Measurements from ENCODE around the gene ANKLE2. TPM values are rescaled to one million over a fixed set of nuclear protein-coding genes. Genes with fewer than 3 reads are reported as not detected.
"Not testable (repeated sequence)": the region's sequence is repeated elsewhere in the genome, so short reads cannot be mapped to it uniquely, and the experiment has no call there.

The ANKLE2 gene
- 37.5 TPM for polyA plus RNA-seq (2013, experiment 1 of 2)
- polyA plus RNA-seq (2013, experiment 2 of 2) = 34.0 TPM

DNA sequence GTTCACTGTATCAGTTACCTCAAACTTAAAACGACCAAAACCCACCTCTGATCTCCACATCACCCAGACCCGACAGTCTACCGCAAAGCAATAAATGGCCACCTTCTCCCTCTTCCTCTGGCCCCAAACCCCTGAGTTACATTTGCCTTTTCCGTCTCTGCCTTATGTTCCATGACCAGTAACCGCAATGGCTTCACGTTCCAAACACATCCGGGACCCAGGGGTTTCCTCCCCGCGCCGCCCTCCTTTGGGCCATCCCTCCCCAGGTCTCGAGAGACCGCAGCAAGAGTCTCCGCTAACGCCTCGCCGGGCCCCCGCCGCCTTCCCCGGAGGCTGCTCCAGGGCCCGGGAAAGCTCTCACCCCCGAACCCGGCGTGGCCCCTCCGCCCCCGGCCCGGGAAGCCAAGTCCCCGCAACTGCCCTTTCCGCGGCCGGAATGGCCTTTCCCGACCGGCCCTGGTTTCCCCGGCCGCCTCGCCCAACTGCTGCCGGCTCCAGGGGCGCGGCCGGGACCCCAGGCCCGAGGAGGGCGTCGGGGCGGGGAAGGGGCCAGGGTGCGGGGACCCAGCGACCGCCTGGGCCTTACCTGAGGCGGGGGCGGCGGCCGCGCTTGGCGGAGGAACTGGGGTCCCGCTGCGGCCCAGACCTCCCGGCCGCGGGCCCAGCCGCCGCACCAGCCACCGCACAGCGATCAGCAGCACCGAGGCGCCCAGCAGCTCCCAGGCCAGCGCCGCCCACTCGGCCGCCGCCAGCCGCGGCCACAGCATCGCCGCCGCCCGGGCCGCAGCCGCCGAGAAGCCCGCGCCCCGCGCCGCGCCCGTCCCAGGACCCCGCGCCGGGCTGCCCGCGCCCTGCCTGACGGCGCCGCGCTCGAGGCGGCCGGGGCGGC, at the start of gene ANKLE2:
ANKLE2 (minus strand) TSS at position 801 of the 889 bp plus-strand sequence; CDS start at position 767, 34 bp downstream.
- Histone ChIP-seq H3K27me3 (ENCODE audit: insufficient read depth, low read length) (no peaks in the 10 kb centered on the region), H3K9ac (ENCODE audit: low read depth, low read length) (peak within 1 kb of the TSS; percentile 92), H3K4me3 (ENCODE audit: low read length) (peak within 1 kb of the TSS; percentile 94), H3K36me3 (ENCODE audit: insufficient read depth, low read length) (peaks cover 21% of the 10 kb centered on the region), H3K9me3 (ENCODE audit: insufficient read depth, low read depth, low read length) (no peaks in the 10 kb centered on the region), H3K27ac (ENCODE audit: low read depth, low read length) (peak within 1 kb of the TSS; percentile 96), H3K4me1 (ENCODE audit: insufficient read depth, low read length) (peaks cover 4% of the 10 kb centered on the region; the same call in 1 of the 2 replicates)
- WGBS = under 1% methylated on average over 97 of the region's 97 CpGs

DNA sequence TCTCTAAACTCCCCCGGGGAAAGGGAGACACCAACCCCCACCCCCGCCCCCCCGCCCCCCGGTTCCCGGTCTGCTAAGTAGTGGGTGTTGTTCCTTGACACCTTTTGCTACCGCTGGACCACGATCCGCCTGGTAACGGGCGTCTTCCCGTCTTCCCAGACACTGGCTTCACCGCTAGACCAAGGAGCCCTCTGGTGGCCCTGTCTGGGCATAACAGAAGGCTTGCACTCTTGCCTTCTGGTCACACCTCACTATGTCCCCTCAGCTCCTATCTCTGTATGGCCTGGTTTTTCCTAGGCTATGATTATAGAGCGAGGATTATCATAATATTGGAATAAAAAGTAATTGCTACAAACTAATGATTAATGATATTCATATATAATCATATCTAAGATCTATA, 47.8 kb upstream of the ANKLE2 start:
- not testable (repeated sequence) for H3K9ac ChIP-seq (ENCODE audit: low read depth, low read length); H3K4me1 ChIP-seq (ENCODE audit: insufficient read depth, low read length); H3K9me3 ChIP-seq (ENCODE audit: insufficient read depth, low read depth, low read length); H3K27me3 ChIP-seq (ENCODE audit: insufficient read depth, low read length); H3K27ac ChIP-seq (ENCODE audit: low read depth, low read length); H3K4me3 ChIP-seq (ENCODE audit: low read length)
- 86% methylated on average over 10 of the region's 13 CpGs for WGBS
- peaks cover 71% of the 10 kb centered on the region for H3K36me3 ChIP-seq (ENCODE audit: insufficient read depth, low read length)

DNA sequence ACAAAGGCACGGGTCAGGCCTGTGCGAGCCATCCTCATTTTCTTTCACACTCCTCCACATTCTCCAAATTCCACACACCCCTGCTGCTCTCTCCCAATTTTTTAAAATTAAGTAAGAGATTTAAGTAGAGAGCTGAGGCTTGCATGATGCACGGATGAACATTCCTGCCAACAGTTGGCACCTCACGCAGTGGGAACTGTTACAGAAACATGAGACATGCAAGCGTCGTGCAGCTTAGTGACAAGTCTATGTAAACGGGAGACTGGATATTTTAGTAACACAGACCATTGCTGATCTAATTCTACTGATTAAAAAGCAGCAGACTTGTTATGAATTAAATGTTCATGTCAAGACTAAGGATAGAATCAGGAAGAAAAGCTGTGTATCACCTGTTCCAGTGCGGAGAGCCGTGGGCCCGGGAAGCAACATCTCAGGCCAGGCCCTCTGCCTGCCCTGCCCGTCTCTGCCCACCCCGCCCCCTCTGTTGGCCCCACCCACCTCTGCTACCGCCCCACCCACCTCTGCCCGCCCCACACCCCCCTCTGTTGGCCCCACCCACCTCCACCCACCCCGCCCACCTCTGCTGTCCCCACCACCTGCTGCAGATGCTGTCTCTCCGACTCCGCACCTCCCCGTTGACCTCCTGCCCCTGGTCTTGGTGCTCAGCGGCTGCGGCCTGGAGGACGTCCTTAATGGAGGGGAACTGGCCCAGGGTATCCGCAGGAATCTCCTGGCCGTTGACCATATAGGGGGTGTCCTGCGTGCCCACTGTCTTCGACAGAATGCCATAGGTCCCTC, 45.9 kb upstream of the ANKLE2 start:
- H3K4me1 ChIP-seq (ENCODE audit: insufficient read depth, low read length) = no peaks in the 10 kb centered on the region
- 0 out of 2 replicates have a peak, but pooled peaks cover 2% of the 10 kb centered on the region for H3K9me3 ChIP-seq (ENCODE audit: insufficient read depth, low read depth, low read length)
- H3K27me3 ChIP-seq (ENCODE audit: insufficient read depth, low read length) = no peaks in the 10 kb centered on the region
- peaks cover 70% of the 10 kb centered on the region for H3K36me3 ChIP-seq (ENCODE audit: insufficient read depth, low read length)
- WGBS = 90% methylated on average over 22 of the region's 25 CpGs
- H3K27ac ChIP-seq (ENCODE audit: low read depth, low read length) = no peak overlapping the region
- H3K9ac ChIP-seq (ENCODE audit: low read depth, low read length) = no peak overlapping the region
- no peak overlapping the region for H3K4me3 ChIP-seq (ENCODE audit: low read length)

DNA sequence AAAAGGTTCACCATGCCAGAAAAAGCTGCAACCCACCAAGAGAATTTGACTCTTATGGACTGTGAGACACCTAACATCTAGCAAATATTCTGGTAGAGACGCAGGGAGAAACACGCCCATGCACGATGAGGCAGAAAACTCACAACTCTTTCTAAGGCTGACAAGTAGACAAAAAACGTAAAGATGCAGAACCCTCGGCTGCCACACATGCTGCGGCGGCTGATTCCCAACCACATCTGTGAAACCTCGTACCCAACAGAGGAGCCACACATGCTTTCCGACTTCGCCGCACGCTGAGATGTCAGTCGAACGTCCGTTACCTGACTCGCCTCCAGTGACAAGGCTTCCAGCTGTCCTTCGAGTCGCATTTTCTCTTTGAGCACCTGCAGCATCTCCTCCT, 45.2 kb upstream of the ANKLE2 start:
- H3K9me3 ChIP-seq (ENCODE audit: insufficient read depth, low read depth, low read length) = 0 out of 2 replicates have a peak, but pooled peaks cover 2% of the 10 kb centered on the region
- H3K27me3 ChIP-seq (ENCODE audit: insufficient read depth, low read length) = no peaks in the 10 kb centered on the region
- WGBS = 96% methylated on average over 18 of the region's 18 CpGs
- no peaks in the 10 kb centered on the region for H3K4me1 ChIP-seq (ENCODE audit: insufficient read depth, low read length)
- H3K27ac ChIP-seq (ENCODE audit: low read depth, low read length) = no peak overlapping the region
- peaks cover 70% of the 10 kb centered on the region for H3K36me3 ChIP-seq (ENCODE audit: insufficient read depth, low read length)
- H3K4me3 ChIP-seq (ENCODE audit: low read length) = no peak overlapping the region
- no peak overlapping the region for H3K9ac ChIP-seq (ENCODE audit: low read depth, low read length)

DNA sequence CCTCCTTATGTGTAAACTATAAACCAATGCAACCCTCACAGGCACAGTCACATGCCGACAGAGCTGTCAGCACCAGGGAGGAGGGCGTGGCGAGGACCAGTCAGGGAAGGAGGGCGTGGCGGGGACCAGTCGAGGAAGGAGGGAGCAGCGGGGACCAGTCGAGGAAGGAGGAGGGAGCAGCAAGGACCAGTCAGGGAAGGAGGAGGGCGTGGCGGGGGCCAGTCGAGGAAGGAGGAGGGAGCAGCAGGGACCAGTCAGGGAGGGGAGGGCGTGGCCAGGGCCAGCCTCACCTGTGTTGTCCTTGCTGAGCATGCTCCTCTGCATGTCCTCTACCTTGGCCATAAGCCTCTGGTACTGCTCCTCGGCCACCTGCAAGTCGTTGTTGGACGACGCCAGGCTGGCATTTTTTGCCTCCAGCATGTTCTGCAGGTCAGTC, 42.8 kb upstream of the ANKLE2 start:
- no peaks in the 10 kb centered on the region for H3K27me3 ChIP-seq (ENCODE audit: insufficient read depth, low read length)
- WGBS = 84% methylated on average over 16 of the region's 16 CpGs
- no peak overlapping the region for H3K4me3 ChIP-seq (ENCODE audit: low read length)
- no peak overlapping the region for H3K27ac ChIP-seq (ENCODE audit: low read depth, low read length)
- no peaks in the 10 kb centered on the region for H3K4me1 ChIP-seq (ENCODE audit: insufficient read depth, low read length)
- peaks cover 81% of the 10 kb centered on the region for H3K36me3 ChIP-seq (ENCODE audit: insufficient read depth, low read length)
- H3K9me3 ChIP-seq (ENCODE audit: insufficient read depth, low read depth, low read length) = no peaks in the 10 kb centered on the region
- H3K9ac ChIP-seq (ENCODE audit: low read depth, low read length) = no peak overlapping the region

DNA sequence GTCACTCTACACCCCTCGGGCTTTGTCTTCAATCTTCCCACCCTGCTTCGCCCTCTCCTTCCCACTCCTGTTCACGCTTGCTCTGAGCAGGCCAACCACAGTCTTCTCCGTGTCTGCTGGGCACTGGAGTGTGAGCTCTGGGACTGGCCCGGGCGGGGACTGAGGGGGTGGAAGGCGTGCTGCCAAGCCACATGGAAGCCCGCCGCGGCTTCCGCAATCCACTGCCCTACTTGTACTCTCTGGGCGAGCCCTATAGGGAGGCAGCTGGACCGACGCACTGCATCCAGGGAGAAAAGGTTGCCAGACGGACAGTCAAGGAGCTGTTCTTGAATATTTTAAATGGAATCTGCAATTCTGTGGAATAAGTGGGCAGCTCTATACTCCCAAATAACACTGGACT, 42.3 kb upstream of the ANKLE2 start:
- Histone ChIP-seq H3K27me3 (ENCODE audit: insufficient read depth, low read length) (no peaks in the 10 kb centered on the region), H3K9ac (ENCODE audit: low read depth, low read length) (no peak overlapping the region), H3K9me3 (ENCODE audit: insufficient read depth, low read depth, low read length) (no peaks in the 10 kb centered on the region), H3K36me3 (ENCODE audit: insufficient read depth, low read length) (peaks cover 86% of the 10 kb centered on the region), H3K4me1 (ENCODE audit: insufficient read depth, low read length) (no peaks in the 10 kb centered on the region), H3K27ac (ENCODE audit: low read depth, low read length) (no peak overlapping the region), H3K4me3 (ENCODE audit: low read length) (no peak overlapping the region)
- WGBS = 96% methylated on average over 15 of the region's 15 CpGs

DNA sequence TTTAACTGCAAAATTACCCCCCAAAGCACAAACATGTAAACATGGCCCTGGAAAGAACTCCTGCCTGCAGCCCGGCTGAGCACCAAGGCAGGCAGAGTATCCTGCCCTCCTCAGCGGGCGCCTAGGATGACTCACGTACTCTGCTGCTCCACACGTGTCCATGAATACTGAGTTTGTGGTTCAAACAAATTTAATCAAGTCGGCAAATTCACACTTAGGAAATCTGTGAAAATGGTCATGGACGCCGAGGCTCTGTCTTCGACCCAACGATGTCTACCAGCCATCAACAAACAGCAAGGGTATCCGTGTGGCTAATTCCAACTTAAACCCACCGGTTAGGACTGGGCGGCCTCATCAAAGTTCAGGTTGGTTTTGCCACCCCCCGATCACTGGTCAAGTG, 41.5 kb upstream of the ANKLE2 start:
- Histone ChIP-seq H3K27ac (ENCODE audit: low read depth, low read length) (no peak overlapping the region), H3K9me3 (ENCODE audit: insufficient read depth, low read depth, low read length) (no peaks in the 10 kb centered on the region), H3K4me3 (ENCODE audit: low read length) (no peak overlapping the region), H3K4me1 (ENCODE audit: insufficient read depth, low read length) (no peaks in the 10 kb centered on the region), H3K9ac (ENCODE audit: low read depth, low read length) (no peak overlapping the region), H3K36me3 (ENCODE audit: insufficient read depth, low read length) (peaks cover 87% of the 10 kb centered on the region), H3K27me3 (ENCODE audit: insufficient read depth, low read length) (no peaks in the 10 kb centered on the region)
- 96% methylated on average over 14 of the region's 14 CpGs for WGBS

DNA sequence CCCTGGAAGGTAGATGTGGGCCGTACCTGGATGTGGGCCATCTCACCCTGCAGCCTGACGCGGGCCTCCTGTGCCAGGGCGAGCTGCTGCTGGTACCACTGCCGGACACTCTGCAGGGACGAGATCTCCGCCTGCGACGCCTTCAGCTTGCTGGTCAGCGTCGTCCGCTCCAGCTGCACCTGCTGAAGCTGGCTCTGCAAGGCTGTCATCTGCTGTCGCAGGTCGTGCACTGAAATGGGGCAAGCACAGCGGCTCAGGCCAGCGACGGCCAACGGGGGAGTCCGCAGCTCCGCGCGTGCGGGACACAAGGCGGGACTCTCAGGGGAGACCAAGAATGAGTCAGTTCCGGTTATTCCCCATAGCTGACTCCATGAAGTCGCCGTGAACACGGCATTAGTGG, 40.1 kb upstream of the ANKLE2 start:
- Histone ChIP-seq H3K36me3 (ENCODE audit: insufficient read depth, low read length) (peaks cover 87% of the 10 kb centered on the region), H3K9ac (ENCODE audit: low read depth, low read length) (no peak overlapping the region), H3K9me3 (ENCODE audit: insufficient read depth, low read depth, low read length) (no peaks in the 10 kb centered on the region), H3K27ac (ENCODE audit: low read depth, low read length) (no peak overlapping the region), H3K4me3 (ENCODE audit: low read length) (no peak overlapping the region), H3K27me3 (ENCODE audit: insufficient read depth, low read length) (no peaks in the 10 kb centered on the region), H3K4me1 (ENCODE audit: insufficient read depth, low read length) (no peaks in the 10 kb centered on the region)
- 95% methylated on average over 28 of the region's 28 CpGs for WGBS

DNA sequence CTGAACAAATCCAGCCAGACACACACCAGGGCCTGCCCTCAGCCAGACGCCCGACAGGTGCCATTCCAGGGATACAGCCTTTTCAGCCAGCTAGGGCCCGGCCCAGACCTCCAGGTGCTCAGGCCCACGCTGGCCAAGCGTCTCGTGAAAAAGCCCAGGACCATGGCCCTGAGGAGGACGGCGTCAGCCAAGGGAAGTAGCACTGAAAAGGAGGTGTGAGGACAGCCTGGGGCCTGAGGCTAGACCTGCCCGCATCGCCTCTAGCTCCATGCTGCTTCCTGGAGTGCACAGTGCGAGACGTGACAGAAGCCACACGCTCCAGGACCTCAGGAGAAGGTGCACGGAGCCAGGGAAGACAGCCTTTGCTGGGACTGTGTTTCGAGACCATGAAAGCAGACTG, 37.2 kb upstream of the ANKLE2 start:
- Histone ChIP-seq H3K27ac (ENCODE audit: low read depth, low read length) (no peak overlapping the region), H3K36me3 (ENCODE audit: insufficient read depth, low read length) (peaks cover 92% of the 10 kb centered on the region), H3K27me3 (ENCODE audit: insufficient read depth, low read length) (no peaks in the 10 kb centered on the region), H3K9ac (ENCODE audit: low read depth, low read length) (no peak overlapping the region), H3K4me1 (ENCODE audit: insufficient read depth, low read length) (no peaks in the 10 kb centered on the region), H3K9me3 (ENCODE audit: insufficient read depth, low read depth, low read length) (no peaks in the 10 kb centered on the region), H3K4me3 (ENCODE audit: low read length) (no peak overlapping the region)
- 97% methylated on average over 15 of the region's 15 CpGs for WGBS

DNA sequence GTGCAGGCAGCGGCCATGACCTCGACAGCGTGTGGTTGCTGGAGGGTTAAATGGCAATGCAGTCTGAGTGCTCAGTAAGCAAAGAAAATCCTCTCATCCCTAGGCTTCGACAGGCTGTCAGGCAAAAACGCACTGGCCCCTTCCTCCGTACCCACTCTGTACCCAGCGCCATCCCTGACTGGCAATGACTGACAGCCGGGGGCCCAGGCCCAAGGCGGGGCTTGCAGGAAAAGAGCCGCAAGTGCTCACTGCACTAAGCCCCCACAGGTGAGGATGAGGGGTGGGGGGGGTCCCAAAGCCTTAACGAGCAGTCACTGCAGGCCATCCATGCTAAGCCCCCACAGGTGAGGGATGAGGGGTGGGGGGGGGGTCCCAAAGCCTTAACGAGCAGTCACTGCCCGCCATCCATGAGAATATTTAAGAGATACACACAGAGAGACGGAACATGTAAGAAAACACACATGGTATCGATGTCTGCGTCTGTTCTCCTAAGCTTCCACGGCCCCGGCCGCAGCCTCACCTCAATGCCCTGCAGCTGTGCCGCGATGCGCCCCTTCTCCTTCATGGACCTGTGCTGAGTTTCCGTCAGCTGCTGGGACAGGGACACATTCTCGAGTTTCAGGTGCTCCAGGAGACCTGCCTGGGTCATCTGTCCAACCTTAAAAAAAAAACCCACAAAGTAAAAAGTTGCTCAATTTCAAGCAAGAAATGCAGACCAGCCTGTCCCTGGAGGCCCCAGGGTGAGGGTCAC, 36.4 kb upstream of the ANKLE2 start:
- Histone ChIP-seq H3K4me1 (ENCODE audit: insufficient read depth, low read length) (no peaks in the 10 kb centered on the region), H3K27ac (ENCODE audit: low read depth, low read length) (no peak overlapping the region), H3K4me3 (ENCODE audit: low read length) (no peak overlapping the region), H3K27me3 (ENCODE audit: insufficient read depth, low read length) (no peaks in the 10 kb centered on the region), H3K9me3 (ENCODE audit: insufficient read depth, low read depth, low read length) (no peaks in the 10 kb centered on the region), H3K9ac (ENCODE audit: low read depth, low read length) (no peak overlapping the region), H3K36me3 (ENCODE audit: insufficient read depth, low read length) (peaks cover 87% of the 10 kb centered on the region)
- 97% methylated on average over 24 of the region's 24 CpGs for WGBS

All from HUES64 (cell line).